Neural cell (in vitro differentiated cells): ENCODE results near the gene TSEN15. TPM values are rescaled to one million over a fixed set of nuclear protein-coding genes. Genes with fewer than 3 reads are reported as not detected.

ENCODE experiments used
- H2AFZ ChIP-seq: fragments of 200-600, 300-800 bp; sonication (generic), shearing (Covaris generic); 2 replicates; pipeline ENCODE4 v1.6.0; 2014; ENCODE audit warnings: low read depth, mild to moderate bottlenecking, antibody characterized with exemption, low read length, moderate library complexity
- H3F3A ChIP-seq: fragments of 200-600 bp; shearing (Covaris generic); 2 replicates; pipeline ENCODE4 v1.6.1; 2016; ENCODE audit warnings: mild to moderate bottlenecking, moderate library complexity, mixed read lengths, antibody characterized with exemption, low read length; ENCODE audit not compliant: insufficient read depth, poor library complexity, severe bottlenecking
- H3K27ac ChIP-seq: fragments of 200-600, 300-800 bp; sonication (generic), shearing (Covaris generic); 2 replicates; pipeline ENCODE4 v1.5.1; 2014; ENCODE audit warnings: mild to moderate bottlenecking, low read length, moderate library complexity
- H3K27me3 ChIP-seq: fragments of 300-800, 200-600 bp; sonication (generic), shearing (Covaris generic); 2 replicates; pipeline ENCODE4 v1.6.0; 2014; ENCODE audit warnings: mild to moderate bottlenecking, low read depth, low read length, moderate library complexity; ENCODE audit not compliant: insufficient read depth
- H3K36me3 ChIP-seq: fragments of 300-800, 200-600 bp; sonication (generic), shearing (Covaris generic); 2 replicates; pipeline ENCODE4 v1.5.1; 2014; ENCODE audit warnings: mild to moderate bottlenecking, antibody characterized with exemption, low read length, moderate library complexity; ENCODE audit not compliant: insufficient read depth
- H3K4me2 ChIP-seq: fragments of 300-800, 200-600 bp; sonication (generic), shearing (Covaris generic); 2 replicates; pipeline ENCODE4 v1.6.0; 2014; ENCODE audit warnings: mild to moderate bottlenecking, low read length
- H3K4me3 ChIP-seq: fragments of 300-800, 200-600 bp; sonication (generic), shearing (Covaris generic); 2 replicates; pipeline ENCODE4 v1.5.1; 2014; ENCODE audit warnings: mild to moderate bottlenecking, low read length, moderate library complexity
- H3K79me2 ChIP-seq: fragments of 200-600 bp; shearing (Covaris generic); replicated peaks from 2 replicates; pipeline ENCODE4 v1.6.0; 2014; ENCODE audit warnings: mild to moderate bottlenecking, low read length, moderate library complexity; ENCODE audit not compliant: insufficient read depth
- H3K9ac ChIP-seq: fragments of 300-800, 200-600 bp; sonication (generic), shearing (Covaris generic); 2 replicates; pipeline ENCODE4 v1.6.1; 2016; ENCODE audit warnings: mild to moderate bottlenecking, low read length, mixed read lengths
- H3K9me2 ChIP-seq: fragments of 200-600 bp; shearing (Covaris generic); 2 replicates; pipeline ENCODE4 v1.6.1; 2016; ENCODE audit warnings: mild to moderate bottlenecking, low read length, mixed read lengths; ENCODE audit not compliant: insufficient read depth
- H3K9me3 ChIP-seq: fragments of 200-600, 300-800 bp; sonication (generic), shearing (Covaris generic); 2 replicates; pipeline ENCODE4 v1.6.1; 2016; ENCODE audit warnings: mild to moderate bottlenecking, mixed run types, low read length, moderate library complexity, mixed read lengths
- H4K20me1 ChIP-seq: fragments of 200-600 bp; shearing (Covaris generic); 2 replicates; pipeline ENCODE4 v1.6.1; 2016; ENCODE audit warnings: mild to moderate bottlenecking, mixed run types; ENCODE audit not compliant: insufficient read depth
- CTCF ChIP-seq: fragments of 450-650 bp; IDR thresholded peaks from 2 replicates; pipeline ENCODE4 v1.5.1; 2014; ENCODE audit warnings: antibody characterized with exemption, mild to moderate bottlenecking, moderate library complexity; ENCODE audit not compliant: poor library complexity, severe bottlenecking
- EP300 ChIP-seq: fragments of 450-650 bp; conservative IDR thresholded peaks from 2 replicates; pipeline ENCODE4 v1.6.1; 2014; ENCODE audit warnings: antibody characterized with exemption, mild to moderate bottlenecking, moderate library complexity; ENCODE audit not compliant: poor library complexity, severe bottlenecking
- EZH2 ChIP-seq: fragments of 200-600, 300-800 bp; shearing (Covaris generic), sonication (generic); IDR thresholded peaks from 2 replicates; pipeline ENCODE4 v1.6.1; 2014; ENCODE audit warnings: antibody characterized with exemption, low read length, borderline replicate concordance, mild to moderate bottlenecking; ENCODE audit not compliant: insufficient read depth, poor library complexity, severe bottlenecking
- MXI1 ChIP-seq: fragments of 450-650 bp; conservative IDR thresholded peaks from 2 replicates; pipeline ENCODE4 v1.6.1; 2014; ENCODE audit warnings: antibody characterized with exemption, mild to moderate bottlenecking; ENCODE audit not compliant: poor library complexity, severe bottlenecking
- POLR2AphosphoS5 ChIP-seq: IDR thresholded peaks from 2 replicates; pipeline ENCODE4 v1.6.1; 2012
- RAD21 ChIP-seq: fragments of 450-650 bp; conservative IDR thresholded peaks from 2 replicates; pipeline ENCODE4 v1.6.1; 2014; ENCODE audit warnings: antibody characterized with exemption, mild to moderate bottlenecking, moderate library complexity
- REST ChIP-seq: IDR thresholded peaks from 2 replicates; pipeline ENCODE4 v1.6.1; 2012; ENCODE audit warnings: borderline replicate concordance
- SMC3 ChIP-seq: fragments of 450-650 bp; conservative IDR thresholded peaks from 2 replicates; pipeline ENCODE4 v1.6.1; 2014; ENCODE audit warnings: antibody characterized with exemption, mild to moderate bottlenecking, moderate library complexity; ENCODE audit not compliant: poor library complexity
- TAF1 ChIP-seq: IDR thresholded peaks from 2 replicates; pipeline ENCODE4 v1.6.1; 2012; ENCODE audit warnings: low read depth
- polyA plus RNA-seq: library from polyadenylated mRNA; depleted of rRNA; stranded (reverse); fragments of >200 nt; gene quantifications from 2 replicates; pipeline ENCODE4 v1.2.3, GENCODE V29; 2014

TSEN15 gene
- polyA plus RNA-seq, 1 donor from 2014 or later = 56.9 TPM

- no peaks in the 10 kb centered on the region for H3K9me3 ChIP-seq
- no peak overlapping the region for H3K27ac ChIP-seq
- TF ChIP-seq REST = no peak
- TF ChIP-seq POLR2AphosphoS5 = no peak
- TF ChIP-seq EP300 = no peak
- TF ChIP-seq RAD21 = no peak
- H2AFZ ChIP-seq = no peak overlapping the region
- H3K9ac ChIP-seq = no peak overlapping the region
- no peaks in the 10 kb centered on the region for H4K20me1 ChIP-seq
- no peaks in the 10 kb centered on the region for H3K36me3 ChIP-seq
- no peaks in the 10 kb centered on the region for H3F3A ChIP-seq
- no peaks in the 10 kb centered on the region for H3K79me2 ChIP-seq
- no peak overlapping the region for H3K4me2 ChIP-seq
- no peak overlapping the region for H3K4me3 ChIP-seq
- no peaks in the 10 kb centered on the region for H3K27me3 ChIP-seq
- no peaks in the 10 kb centered on the region for H3K9me2 ChIP-seq
These were observed 34.1 kb downstream of the TSEN15 start for GRCh38 chr1:184085667-184086066.

DNA sequence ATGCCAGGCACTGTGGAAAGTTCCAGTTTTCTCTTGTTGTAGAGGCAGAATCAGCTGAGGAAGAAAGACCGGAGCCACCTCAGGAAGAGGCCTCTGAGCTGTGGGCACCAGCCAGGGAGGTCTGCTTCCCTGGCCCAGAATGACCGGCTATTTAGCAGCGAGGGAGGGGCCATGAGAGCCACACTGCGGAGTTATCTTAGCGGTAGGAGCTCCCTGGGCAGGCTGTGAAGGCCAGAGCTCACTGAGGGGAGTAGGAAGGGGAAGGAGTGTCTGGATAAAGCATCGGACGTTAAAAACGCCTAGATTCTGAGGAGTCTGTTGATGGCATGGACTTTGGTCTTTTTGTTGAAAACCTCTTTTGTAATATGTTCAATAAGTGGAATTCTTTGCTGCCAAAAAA, 36.5 kb downstream of the TSEN15 start:
- Histone ChIP-seq H3K27ac (no peak overlapping the region), H3K4me2 (no peak overlapping the region), H3F3A (no peaks in the 10 kb centered on the region), H3K9me2 (no peaks in the 10 kb centered on the region), H3K27me3 (no peaks in the 10 kb centered on the region), H3K9ac (no peak overlapping the region), H3K36me3 (no peaks in the 10 kb centered on the region), H2AFZ (no peak overlapping the region), H3K79me2 (no peaks in the 10 kb centered on the region), H4K20me1 (no peaks in the 10 kb centered on the region), H3K9me3 (no peaks in the 10 kb centered on the region), H3K4me3 (no peak overlapping the region)
- TF ChIP-seq EP300 (no peak), SMC3 (no peak), CTCF (no peak), RAD21 (no peak), MXI1 (no peak), EZH2 (no peak), TAF1 (no peak), POLR2AphosphoS5 (no peak), REST (no peak)
